Ovary (tissue), 3 donors: ENCODE results near the gene MDN1.

Source experiments
- CTCF ChIP-seq, 3 donors: fragments of 450-650 bp in 2 of 3; fragments of 200-600 bp in 1 of 3; IDR thresholded peaks; one replicate each; pipeline versions ENCODE4 v1.5.1 to v1.8.0; 2016 to 2022; ENCODE audit warnings: antibody characterized with exemption in 3 of 3, mild to moderate bottlenecking in 1 of 3
- POLR2A ChIP-seq: fragments of 450-650 bp; IDR thresholded peaks from one replicate; pipeline ENCODE4 v1.6.1; 2017; ENCODE audit warnings: antibody characterized with exemption, mild to moderate bottlenecking, moderate library complexity
- donor health status: DM: no; HTN: no; CAD: no.

DNA sequence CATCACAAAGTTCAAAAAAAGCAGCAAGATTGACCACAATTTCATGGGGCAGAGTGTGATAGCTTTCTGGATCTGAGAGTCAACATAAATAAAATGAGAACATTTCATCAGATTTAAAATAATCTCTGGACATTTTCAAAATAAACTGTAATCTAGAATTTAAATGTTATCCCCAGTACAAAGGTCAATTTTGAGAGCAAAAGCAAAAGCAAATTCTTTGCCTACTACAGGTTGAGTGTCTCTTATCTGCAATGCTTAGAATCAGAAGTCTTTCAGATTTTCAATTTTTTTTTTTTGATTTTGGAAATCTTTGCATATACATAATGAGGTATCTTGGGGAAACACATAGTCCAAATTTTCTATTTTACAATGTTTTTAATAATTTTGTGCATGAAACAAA lies 113.5 kb downstream of the MDN1 start:
- no peak for TF ChIP-seq CTCF (IDR thresholded peaks at IDR 0.05)
- TF ChIP-seq POLR2A = no peak
